NT2/D1 (cell line): ENCODE results near the gene HELT.

Experiments used
- DNase-seq: peaks from one replicate; pipeline ENCODE4 v3.0.0-alpha.2; 2011; ENCODE audit warnings: low read depth, low spot score
- H3K27me3 ChIP-seq: 2 replicates; pipeline ENCODE4 v1.6.0; 2011; ENCODE audit warnings: mild to moderate bottlenecking; ENCODE audit not compliant: insufficient read length, insufficient read depth
- H3K36me3 ChIP-seq: 2 replicates; pipeline ENCODE4 v1.6.1; 2011; ENCODE audit warnings: mild to moderate bottlenecking, low read length, mixed read lengths; ENCODE audit not compliant: insufficient read depth, insufficient read length
- H3K4me1 ChIP-seq: 2 replicates; pipeline ENCODE4 v1.5.1; 2011; ENCODE audit not compliant: insufficient read depth, insufficient read length
- H3K4me3 ChIP-seq: 2 replicates; pipeline ENCODE4 v1.5.1; 2011; ENCODE audit warnings: low read depth; ENCODE audit not compliant: insufficient read length
- H3K9ac ChIP-seq: 2 replicates; pipeline ENCODE4 v1.6.0; 2011; ENCODE audit warnings: low read depth; ENCODE audit not compliant: insufficient read length
- H3K9me3 ChIP-seq: 2 replicates; pipeline ENCODE4 v1.5.1; 2011; ENCODE audit warnings: mild to moderate bottlenecking, low read length; ENCODE audit not compliant: insufficient read depth
- SUZ12 ChIP-seq: IDR thresholded peaks from 2 replicates; pipeline ENCODE4 v1.6.1; 2011; ENCODE audit not compliant: insufficient read length, insufficient read depth; ENCODE audit errors: extremely low read depth
- YY1 ChIP-seq: IDR thresholded peaks from 2 replicates; pipeline ENCODE4 v1.6.1; 2011; ENCODE audit not compliant: insufficient read length, insufficient read depth
- ZNF274 ChIP-seq: IDR thresholded peaks from 2 replicates; pipeline ENCODE4 v1.6.1; 2011; ENCODE audit warnings: mild to moderate bottlenecking, low read depth, low read length

HELT gene

DNA sequence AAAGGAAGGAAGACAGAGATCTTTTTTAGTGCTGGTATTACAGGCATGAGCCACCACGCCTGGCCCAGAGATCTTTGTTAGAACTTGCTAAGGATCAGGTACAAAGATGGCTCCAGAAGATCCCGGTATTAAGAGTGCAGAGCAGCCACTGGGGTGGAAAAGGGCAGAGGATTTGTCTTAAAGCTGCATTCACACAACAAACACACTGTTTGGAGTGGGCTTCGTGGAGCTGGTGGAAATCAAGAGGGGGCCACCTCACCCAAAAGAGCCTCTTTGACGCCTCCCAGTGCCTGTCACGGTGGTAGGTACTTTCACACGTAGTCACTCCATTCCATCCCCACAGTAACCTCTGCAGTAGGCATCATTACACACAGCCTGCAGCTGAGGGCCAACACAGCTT is 13.3 kb downstream of the HELT start:
- no peaks in the 10 kb centered on the region for H3K9me3 ChIP-seq
- no peaks in the 10 kb centered on the region for H3K4me1 ChIP-seq
- H3K27me3 ChIP-seq, result peaks cover 4% of the 10 kb centered on the region
- no peaks in the 10 kb centered on the region for H3K36me3 ChIP-seq
- H3K9ac ChIP-seq, result no peak overlapping the region
- no peak for TF ChIP-seq YY1
- no peak for DNase-seq
- no peak overlapping the region for H3K4me3 ChIP-seq

DNA sequence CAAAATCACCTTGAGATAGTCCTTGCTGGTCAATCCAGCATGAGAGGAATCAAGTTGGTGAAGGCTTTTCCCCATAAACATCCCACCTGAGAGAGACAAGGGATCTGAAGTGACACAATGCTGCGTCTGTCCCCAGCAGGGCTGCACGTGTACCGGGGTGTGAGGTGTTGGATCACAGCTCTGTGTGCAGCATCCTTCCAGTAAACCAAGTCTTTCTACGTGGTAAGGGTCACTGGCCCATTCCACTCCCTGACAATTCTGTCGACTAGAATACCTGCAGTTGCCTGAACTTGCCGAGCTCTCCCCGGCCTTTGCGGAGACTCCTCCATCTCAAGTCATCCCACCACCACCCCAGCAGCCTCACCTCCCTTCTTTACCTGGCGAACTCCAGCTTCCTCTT is 14.8 kb downstream of the HELT start:
- Histone ChIP-seq H3K4me1 (no peaks in the 10 kb centered on the region), H3K27me3 (peaks cover 4% of the 10 kb centered on the region), H3K9ac (no peak overlapping the region), H3K4me3 (no peak overlapping the region), H3K9me3 (no peaks in the 10 kb centered on the region), H3K36me3 (no peaks in the 10 kb centered on the region)
- no peak for TF ChIP-seq SUZ12
- no peak for TF ChIP-seq YY1
- no peak for TF ChIP-seq ZNF274
- no peak for DNase-seq

DNA sequence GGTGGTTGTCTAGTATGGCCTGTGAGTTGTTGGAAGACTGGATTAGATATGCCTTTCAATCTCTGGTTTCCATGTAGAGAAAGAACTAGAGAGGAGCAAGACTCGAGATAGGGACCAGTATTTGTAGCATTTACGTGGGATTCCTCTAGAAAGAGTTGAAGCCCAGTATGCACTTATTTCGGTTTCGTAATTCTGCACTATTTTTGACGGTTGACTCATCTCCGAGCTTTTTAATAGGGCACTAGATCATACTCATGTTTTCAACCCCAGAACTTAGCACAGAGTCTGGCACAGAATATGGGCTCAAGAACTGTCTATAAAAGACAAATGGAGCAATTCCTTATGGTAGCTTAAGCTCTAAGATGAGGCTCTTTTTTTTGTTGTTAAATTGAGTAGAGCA is 15.7 kb downstream of the HELT start:
- Histone ChIP-seq H3K4me3 (no peak overlapping the region), H3K27me3 (peaks cover 4% of the 10 kb centered on the region), H3K4me1 (no peaks in the 10 kb centered on the region), H3K9ac (no peak overlapping the region), H3K36me3 (no peaks in the 10 kb centered on the region), H3K9me3 (no peaks in the 10 kb centered on the region)
- DNase-seq, result no peak
- no peak for TF ChIP-seq YY1
- TF ChIP-seq ZNF274, result no peak
- TF ChIP-seq SUZ12, result no peak

DNA sequence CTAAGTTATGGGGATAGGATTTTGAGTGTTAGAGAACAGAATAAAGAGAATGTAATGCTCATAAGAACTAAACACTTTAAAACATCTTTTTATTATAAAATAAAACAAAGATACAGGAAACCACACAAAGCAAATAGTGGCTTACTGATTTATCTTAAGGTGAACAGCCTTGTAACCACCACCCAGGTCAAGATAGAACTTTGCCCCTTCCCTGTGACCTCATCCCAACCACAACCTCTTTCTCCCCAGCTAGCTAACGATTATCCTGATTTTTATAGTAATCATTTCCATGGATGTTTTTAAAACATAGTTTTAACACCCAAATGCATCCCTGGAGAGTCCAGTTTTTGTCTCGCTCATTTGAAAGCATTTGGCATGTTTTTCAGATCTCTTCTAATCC is 17.0 kb downstream of the HELT start:
- TF ChIP-seq ZNF274 (no peak), YY1 (no peak), SUZ12 (no peak)

DNA sequence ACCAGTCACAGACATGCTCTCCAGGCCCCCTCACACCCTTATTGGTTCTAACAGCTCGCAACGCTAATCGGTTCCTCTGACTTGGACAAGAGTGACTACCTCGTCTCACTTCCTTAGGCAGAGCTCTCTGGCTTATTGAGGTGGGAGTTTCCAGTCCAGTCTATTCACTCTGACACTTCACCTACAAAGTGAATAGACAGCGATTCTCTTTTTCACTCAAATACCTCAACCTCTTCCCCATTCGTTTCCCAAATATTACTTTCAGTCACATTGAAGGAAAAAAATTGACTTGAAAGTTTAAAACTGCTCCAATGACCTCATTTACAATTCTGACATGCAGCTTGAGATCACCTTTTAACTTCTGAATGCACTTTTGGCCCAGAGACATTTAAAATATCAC is 17.7 kb downstream of the HELT start:
- Histone ChIP-seq H3K27me3 (no peaks in the 10 kb centered on the region), H3K9me3 (no peaks in the 10 kb centered on the region), H3K9ac (no peak overlapping the region), H3K4me1 (peaks cover 2% of the 10 kb centered on the region), H3K36me3 (no peaks in the 10 kb centered on the region), H3K4me3 (no peak overlapping the region)
- TF ChIP-seq ZNF274, result no peak
- no peak for DNase-seq

More for the DNA sequence above, 17.0 kb downstream of the HELT start:
- H3K4me1 ChIP-seq, result no peaks in the 10 kb centered on the region
- no peaks in the 10 kb centered on the region for H3K36me3 ChIP-seq
- H3K4me3 ChIP-seq, result no peak overlapping the region
- no peaks in the 10 kb centered on the region for H3K9me3 ChIP-seq
- H3K9ac ChIP-seq, result no peak overlapping the region
- DNase-seq, result no peak
- no peaks in the 10 kb centered on the region for H3K27me3 ChIP-seq

DNA sequence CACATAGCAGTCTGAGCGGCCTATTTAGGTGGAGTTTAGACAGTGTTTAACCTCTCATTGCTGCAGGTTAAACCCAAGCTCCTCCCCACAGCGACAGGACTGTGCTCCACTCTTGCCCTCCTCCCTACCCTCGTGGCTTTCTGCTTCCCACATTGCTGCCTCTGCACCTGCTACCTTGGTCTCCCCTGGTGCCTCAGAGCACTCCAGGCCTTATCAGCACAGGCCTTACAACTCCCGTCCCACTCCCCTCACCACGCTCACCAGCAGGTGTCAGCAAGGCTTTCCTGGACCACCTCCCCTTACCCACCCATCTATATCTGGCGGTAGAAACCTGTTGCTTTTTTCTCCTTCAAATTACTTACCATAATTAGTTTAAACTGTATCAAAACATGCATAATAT is 18.6 kb downstream of the HELT start:
- no peaks in the 10 kb centered on the region for H3K27me3 ChIP-seq
- no peaks in the 10 kb centered on the region for H3K36me3 ChIP-seq
- no peak for DNase-seq
- TF ChIP-seq SUZ12 (no peak), YY1 (no peak), ZNF274 (no peak)
- H3K4me1 ChIP-seq, result peaks cover 2% of the 10 kb centered on the region
- H3K9ac ChIP-seq, result no peak overlapping the region
- no peak overlapping the region for H3K4me3 ChIP-seq
- no peaks in the 10 kb centered on the region for H3K9me3 ChIP-seq

DNA sequence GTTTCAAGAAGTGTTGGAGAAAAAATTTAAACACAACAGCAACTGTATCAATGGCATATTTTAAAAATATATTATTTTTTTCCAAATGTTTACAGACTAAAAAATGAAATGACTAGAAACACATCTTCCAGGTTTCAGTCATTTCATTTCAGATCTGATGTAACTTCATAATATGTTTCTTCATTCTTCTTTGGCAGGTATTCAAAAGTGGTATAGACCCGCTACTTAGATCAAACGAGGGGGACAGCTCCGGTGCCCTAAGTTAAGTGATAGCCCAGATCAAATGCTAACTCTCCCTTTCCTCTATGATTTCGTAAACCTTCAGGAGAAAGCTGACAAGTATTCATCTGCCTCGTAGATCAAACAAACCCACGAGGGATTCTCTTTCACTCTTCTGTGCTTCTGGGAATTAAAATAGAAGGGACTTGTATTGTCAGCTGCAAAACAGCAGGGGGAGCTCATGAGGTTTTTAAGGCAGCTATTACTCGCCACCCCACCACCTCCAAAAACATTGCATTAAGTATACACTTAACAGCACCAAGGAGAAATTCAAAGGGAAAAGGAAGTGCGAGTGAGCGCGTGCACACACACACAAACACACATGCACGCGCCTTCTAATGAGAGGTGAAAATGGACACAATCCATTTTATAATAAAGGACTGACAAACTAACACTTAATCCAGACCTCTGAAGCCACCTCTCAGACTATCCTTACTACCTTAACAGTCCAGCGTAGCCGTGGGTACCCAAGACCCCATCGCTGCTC is 21.4 kb downstream of the HELT start:
- Histone ChIP-seq H3K36me3 (no peaks in the 10 kb centered on the region), H3K27me3 (no peaks in the 10 kb centered on the region), H3K9ac (no peak overlapping the region), H3K9me3 (peaks cover 10% of the 10 kb centered on the region; the same call in 1 of the 2 replicates), H3K4me1 (peaks cover 2% of the 10 kb centered on the region), H3K4me3 (no peak overlapping the region)
- no peak for DNase-seq
- no peak for TF ChIP-seq ZNF274
- TF ChIP-seq YY1, result no peak
- TF ChIP-seq SUZ12, result no peak
